H9 (cell line): ENCODE measurements around the gene ULK4. TPM values are rescaled to one million over a fixed set of nuclear protein-coding genes. Genes with fewer than 3 reads are reported as not detected.

Experiments
- DNase-seq: peaks from one replicate; pipeline ENCODE4 v3.0.0-alpha.2; 2017
- H2AFZ ChIP-seq: one replicate; pipeline ENCODE4 v1.6.1; 2013; ENCODE audit warnings: mild to moderate bottlenecking, low read length, control low read depth, moderate library complexity
- H2AK5ac ChIP-seq: 2 replicates; pipeline ENCODE4 v1.6.1; 2013; ENCODE audit warnings: low read length, control low read depth, mixed read lengths; ENCODE audit not compliant: insufficient read length
- H2BK120ac ChIP-seq: one replicate; pipeline ENCODE4 v1.6.1; 2013; ENCODE audit warnings: low read depth, mild to moderate bottlenecking, low read length, control low read depth, inconsistent platforms; ENCODE audit not compliant: poor library complexity, severe bottlenecking
- H2BK12ac ChIP-seq: 2 replicates; pipeline ENCODE4 v1.6.1; 2013; ENCODE audit warnings: low read length, control low read depth, mixed read lengths, low read depth; ENCODE audit not compliant: insufficient read length
- H2BK15ac ChIP-seq: 2 replicates; pipeline ENCODE4 v1.6.1; 2013; ENCODE audit warnings: low read depth, low read length, control low read depth
- H2BK20ac ChIP-seq: one replicate; pipeline ENCODE4 v1.6.1; 2013; ENCODE audit warnings: low read depth, mild to moderate bottlenecking, low read length, control low read depth, inconsistent platforms; ENCODE audit not compliant: poor library complexity, severe bottlenecking
- H2BK5ac ChIP-seq: 2 replicates; pipeline ENCODE4 v1.6.1; 2013; ENCODE audit warnings: low read length, control low read depth, mixed read lengths; ENCODE audit not compliant: insufficient read length
- H3K14ac ChIP-seq: 2 replicates; pipeline ENCODE4 v1.6.1; 2013; ENCODE audit warnings: low read length, control low read depth; ENCODE audit not compliant: insufficient read depth
- H3K18ac ChIP-seq: 2 replicates; pipeline ENCODE4 v1.6.1; 2013; ENCODE audit warnings: low read depth, mild to moderate bottlenecking, mixed read lengths, low read length, control low read depth; ENCODE audit not compliant: insufficient read length
- H3K23ac ChIP-seq: 2 replicates; pipeline ENCODE4 v1.6.1; 2013; ENCODE audit warnings: low read length, control low read depth, mixed read lengths, low read depth; ENCODE audit not compliant: insufficient read length
- H3K23me2 ChIP-seq: 2 replicates; pipeline ENCODE4 v1.6.1; 2013; ENCODE audit warnings: low read depth, mild to moderate bottlenecking, mixed read lengths, low read length, control low read depth; ENCODE audit not compliant: insufficient read length, poor library complexity, severe bottlenecking
- H3K27ac ChIP-seq: 2 replicates; pipeline ENCODE4 v1.5.1; 2013; ENCODE audit warnings: low read length, control low read depth, mixed read lengths, low read depth; ENCODE audit not compliant: insufficient read length
- H3K27me3 ChIP-seq: 2 replicates; pipeline ENCODE4 v1.6.1; 2013; ENCODE audit warnings: low read length, control low read depth, inconsistent platforms; ENCODE audit not compliant: insufficient read depth
- H3K4ac ChIP-seq: 2 replicates; pipeline ENCODE4 v1.6.1; 2013; ENCODE audit warnings: low read depth, mild to moderate bottlenecking, control low read depth, inconsistent platforms, low read length, moderate library complexity
- H3K4me1 ChIP-seq: 2 replicates; pipeline ENCODE4 v1.6.1; 2013; ENCODE audit warnings: low read length, control low read depth, inconsistent platforms; ENCODE audit not compliant: insufficient read depth
- H3K4me2 ChIP-seq: 2 replicates; pipeline ENCODE4 v1.6.1; 2013; ENCODE audit warnings: low read length, control low read depth, mixed read lengths; ENCODE audit not compliant: insufficient read length, insufficient read depth
- H3K56ac ChIP-seq: 2 replicates; pipeline ENCODE4 v1.6.1; 2013; ENCODE audit warnings: low read depth, mild to moderate bottlenecking, mixed read lengths, low read length, control low read depth; ENCODE audit not compliant: insufficient read length
- H3K79me1 ChIP-seq: 2 replicates; pipeline ENCODE4 v1.6.1; 2013; ENCODE audit warnings: low read depth, mild to moderate bottlenecking, moderate library complexity, low read length, control low read depth, inconsistent platforms; ENCODE audit not compliant: insufficient read depth, poor library complexity, severe bottlenecking
- H3K79me2 ChIP-seq: 2 replicates; pipeline ENCODE4 v1.6.1; 2013; ENCODE audit warnings: low read length, control low read depth, inconsistent platforms; ENCODE audit not compliant: insufficient read depth
- H3K9ac ChIP-seq: 2 replicates; pipeline ENCODE4 v1.6.1; 2013; ENCODE audit warnings: low read length, control low read depth, mixed read lengths; ENCODE audit not compliant: insufficient read length; ENCODE audit errors: extremely low read depth
- H3K9me3 ChIP-seq: one replicate; pipeline ENCODE4 v1.6.1; 2013; ENCODE audit warnings: low read depth, low read length, inconsistent platforms; ENCODE audit not compliant: control insufficient read depth
- H3T11ph ChIP-seq: one replicate; pipeline ENCODE4 v1.6.1; 2013; ENCODE audit warnings: mild to moderate bottlenecking, low read length, control low read depth, inconsistent platforms
- H4K20me1 ChIP-seq: one replicate; pipeline ENCODE4 v1.6.1; 2013; ENCODE audit not compliant: control insufficient read depth, insufficient read length, insufficient read depth
- H4K5ac ChIP-seq: 2 replicates; pipeline ENCODE4 v1.6.1; 2013; ENCODE audit warnings: low read depth, mild to moderate bottlenecking, mixed read lengths, low read length, control low read depth; ENCODE audit not compliant: insufficient read length
- H4K8ac ChIP-seq: replicated peaks from 2 replicates; pipeline ENCODE4 v1.6.1; 2013; ENCODE audit warnings: low read length, control low read depth, mixed read lengths, low read depth; ENCODE audit not compliant: insufficient read length
- H4K91ac ChIP-seq: 2 replicates; pipeline ENCODE4 v1.6.1; 2013; ENCODE audit warnings: low read depth, mild to moderate bottlenecking, moderate library complexity, mixed read lengths, low read length, control low read depth; ENCODE audit not compliant: insufficient read length
- H3K27ac Mint-ChIP-seq, 3 experiments: 2 replicates in 2 of 3; 3 replicates in 1 of 3; pipeline ENCODE4 v1.8.0; 2020 to 2021; ENCODE audit warnings: mixed read lengths in 3 of 3, mild to moderate bottlenecking in 1 of 3, moderate library complexity in 1 of 3
- H3K27me3 Mint-ChIP-seq: 2 replicates; pipeline ENCODE4 v1.8.0; 2021; ENCODE audit warnings: low read depth, mild to moderate bottlenecking, moderate library complexity, mixed read lengths
- H3K36me3 Mint-ChIP-seq, 3 experiments: 2 replicates in 2 of 3; 3 replicates in 1 of 3; pipeline ENCODE4 v1.8.0; 2020 to 2021; ENCODE audit warnings: low read depth in 3 of 3, mixed read lengths in 3 of 3; ENCODE audit not compliant: insufficient read depth in 1 of 3
- H3K4me1 Mint-ChIP-seq, 2 experiments: 2 replicates each; pipeline ENCODE4 v1.8.0; 2020; ENCODE audit warnings: mixed read lengths in 2 of 2
- H3K4me3 Mint-ChIP-seq, 2 experiments: 2 replicates in 1 of 2; 3 replicates in 1 of 2; pipeline ENCODE4 v1.8.0; 2020 to 2021; ENCODE audit warnings: mild to moderate bottlenecking in 2 of 2, mixed read lengths in 2 of 2, moderate library complexity in 1 of 2
- H3K9me3 Mint-ChIP-seq, 2 experiments: 2 replicates in 1 of 2; 3 replicates in 1 of 2; pipeline ENCODE4 v1.8.0; 2020; ENCODE audit warnings: mild to moderate bottlenecking in 2 of 2, mixed read lengths in 2 of 2, moderate library complexity in 1 of 2
- WGBS: extraction: QIAGEN DNeasy Blood & Tissue Kit; methylation state at CpG from one replicate; pipeline ENCODE4 v1.1.7; 2013; ENCODE audit warnings: missing lambda C conversion rate, low lambda C conversion rate, mixed read lengths; ENCODE audit not compliant: insufficient read length; ENCODE audit errors: extremely low coverage; 5-methylcytosine and 5-hydroxymethylcytosine counted together
- total RNA-seq: library from RNA; stranded (reverse); gene quantifications from 2 replicates; pipeline ENCODE4 v1.2.1, GENCODE V29; 2021
- TF ChIP-seq, protein P1 (sequence below): fragments of 200-600 bp; sonication (generic); conservative IDR thresholded peaks from 3 replicates; pipeline ENCODE4 v1.8.0; 2021; ENCODE audit warnings: antibody characterized with exemption, mild to moderate bottlenecking

Gene ULK4
- total RNA-seq, 1 experiment from 2014 or later: 12.9 TPM

DNA sequence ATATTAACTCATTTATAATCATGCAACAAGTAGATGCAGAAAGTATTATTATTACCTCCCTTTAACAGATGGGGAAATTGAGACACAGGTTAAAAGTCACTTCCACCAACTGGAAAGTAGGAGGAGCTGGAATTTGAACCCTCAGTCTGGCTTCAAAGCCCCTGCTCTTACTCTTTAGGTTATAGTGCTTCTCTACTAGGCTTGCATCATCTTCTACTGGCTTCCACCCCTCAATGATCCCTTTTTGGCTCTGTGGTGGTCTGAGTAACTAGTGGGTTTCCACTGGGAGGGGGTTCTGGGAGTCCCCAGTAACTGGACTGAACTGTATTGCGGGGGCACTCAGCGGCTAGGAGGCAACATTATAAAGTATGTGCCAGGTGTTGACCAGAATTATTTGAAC, 671.6 kb downstream of the ULK4 start:
- Histone ChIP-seq H3K4me1 (no peaks in the 10 kb centered on the region), H2BK20ac (no peak overlapping the region), H2AFZ (no peak overlapping the region), H4K8ac (no peak overlapping the region), H4K91ac (no peak overlapping the region), H4K5ac (no peak overlapping the region), H2BK120ac (no peak overlapping the region), H3K14ac (no peak overlapping the region), H3K9me3 (no peaks in the 10 kb centered on the region), H3K79me1 (no peaks in the 10 kb centered on the region), H3K23me2 (no peaks in the 10 kb centered on the region), H3K23ac (no peak overlapping the region), H3K4me2 (no peak overlapping the region), H3K79me2 (no peaks in the 10 kb centered on the region), H3K27me3 (no peaks in the 10 kb centered on the region), H3K4ac (no peak overlapping the region), H2BK12ac (no peak overlapping the region), H2BK15ac (no peak overlapping the region), H3K18ac (peak overlapping the region; percentile 64), H2AK5ac (no peak overlapping the region), H4K20me1 (no peaks in the 10 kb centered on the region), H3T11ph (no peak overlapping the region), H2BK5ac (no peak overlapping the region), H3K9ac (no peak overlapping the region), H3K27ac (no peak overlapping the region), H3K56ac (no peak overlapping the region)
- H3K36me3 Mint-ChIP-seq: no peaks in the 10 kb centered on the region
- TF ChIP-seq, protein P1, sequence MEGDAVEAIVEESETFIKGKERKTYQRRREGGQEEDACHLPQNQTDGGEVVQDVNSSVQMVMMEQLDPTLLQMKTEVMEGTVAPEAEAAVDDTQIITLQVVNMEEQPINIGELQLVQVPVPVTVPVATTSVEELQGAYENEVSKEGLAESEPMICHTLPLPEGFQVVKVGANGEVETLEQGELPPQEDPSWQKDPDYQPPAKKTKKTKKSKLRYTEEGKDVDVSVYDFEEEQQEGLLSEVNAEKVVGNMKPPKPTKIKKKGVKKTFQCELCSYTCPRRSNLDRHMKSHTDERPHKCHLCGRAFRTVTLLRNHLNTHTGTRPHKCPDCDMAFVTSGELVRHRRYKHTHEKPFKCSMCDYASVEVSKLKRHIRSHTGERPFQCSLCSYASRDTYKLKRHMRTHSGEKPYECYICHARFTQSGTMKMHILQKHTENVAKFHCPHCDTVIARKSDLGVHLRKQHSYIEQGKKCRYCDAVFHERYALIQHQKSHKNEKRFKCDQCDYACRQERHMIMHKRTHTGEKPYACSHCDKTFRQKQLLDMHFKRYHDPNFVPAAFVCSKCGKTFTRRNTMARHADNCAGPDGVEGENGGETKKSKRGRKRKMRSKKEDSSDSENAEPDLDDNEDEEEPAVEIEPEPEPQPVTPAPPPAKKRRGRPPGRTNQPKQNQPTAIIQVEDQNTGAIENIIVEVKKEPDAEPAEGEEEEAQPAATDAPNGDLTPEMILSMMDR: no peak
- H3K9me3 Mint-ChIP-seq: no peaks in the 10 kb centered on the region; a peak in 1 of 5 replicates
- no peak overlapping the region for H3K4me3 Mint-ChIP-seq
- H3K27ac Mint-ChIP-seq: peak overlapping the region in 1 of 3 experiments; percentile 58; a peak in 1 of 7 replicates
- no CpG with 5 or more reads among the region's 2 CpGs for WGBS
- no peaks in the 10 kb centered on the region for H3K27me3 Mint-ChIP-seq
- no peak for DNase-seq
- H3K4me1 Mint-ChIP-seq: peaks cover 9 to 12% of the 10 kb centered on the region in 2 experiments
